ENCODE data around the gene PYURF.
A peak's percentile ranks its signal among the peaks of the same experiment; 100 is the strongest.
"Not testable (repeated sequence)": the region's sequence is repeated elsewhere in the genome, so short reads cannot be mapped to it uniquely, and the experiment has no call there.

The PYURF gene

DNA sequence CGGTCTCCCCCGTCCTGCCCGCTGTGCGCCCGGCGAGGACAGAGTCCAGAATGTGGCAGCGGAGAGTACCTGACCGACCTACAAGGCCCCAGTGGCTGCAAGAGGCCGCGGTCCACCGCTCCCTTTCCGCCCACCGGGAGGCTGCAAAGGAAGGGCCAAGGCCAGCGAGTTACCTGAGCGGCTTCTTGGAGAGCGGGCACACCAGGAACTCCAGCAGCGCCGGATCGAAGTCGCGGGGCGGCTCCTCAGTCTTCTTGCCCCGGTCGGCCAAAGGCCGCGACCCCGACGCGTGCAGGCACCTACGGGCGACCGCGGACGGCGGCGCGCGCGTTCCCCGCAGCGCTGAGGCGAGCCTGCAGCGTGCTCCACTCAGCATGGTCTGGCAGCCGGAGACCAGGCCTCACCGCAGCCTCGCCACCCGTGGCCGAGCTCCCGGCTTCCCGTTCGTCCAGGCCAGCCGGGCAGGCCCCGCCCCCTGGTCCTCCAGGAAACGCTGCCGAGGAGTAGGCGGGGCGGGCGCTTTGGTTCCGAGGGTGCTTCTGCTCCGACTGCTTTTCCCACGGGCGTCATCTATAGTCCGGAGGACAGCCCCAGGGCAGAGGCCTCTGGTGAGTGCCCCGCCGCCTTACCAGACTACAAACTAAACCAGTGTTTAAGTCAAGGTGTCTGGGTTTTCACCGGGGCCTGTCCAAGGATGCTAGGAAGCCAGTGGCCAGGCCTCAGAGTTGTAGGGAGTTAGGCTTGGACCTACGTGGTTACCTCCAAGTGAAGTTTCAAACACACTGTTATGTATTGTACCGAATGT is at the start of gene PYURF:
Gene PYURF (minus strand): TSS at position 452 of the 805 bp plus-strand sequence. CDS start 76 bp downstream, at position 376.
- DNase-seq = peak; percentile 69

GRCh38 chr4:88570001-88570400 is 46.4 kb upstream of the PYURF start:
- no peak for DNase-seq

- no peak for DNase-seq
Measured at GRCh38 chr4:88567591-88567990, 44.0 kb upstream of the PYURF start.

DNA sequence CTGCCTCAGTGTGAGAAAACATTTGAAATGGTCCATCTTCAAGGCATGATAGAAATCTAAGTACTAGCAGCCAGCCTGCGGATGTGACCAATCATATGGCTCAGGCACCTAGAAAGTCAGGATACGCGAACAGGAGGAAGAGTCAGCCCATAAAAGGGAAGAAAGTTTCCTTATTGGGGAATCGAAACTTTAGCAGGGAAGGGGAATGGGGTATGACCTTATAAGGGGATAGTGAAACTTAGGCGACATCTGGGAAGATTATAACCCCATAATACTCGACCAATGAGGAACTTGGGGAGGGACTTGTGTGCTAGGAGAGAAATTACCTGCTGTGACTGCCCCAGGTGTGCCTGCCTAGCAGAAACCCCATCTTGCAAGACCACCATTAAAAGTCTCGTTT is 26.2 kb upstream of the PYURF start:
- no peak for DNase-seq

- DNase-seq = not testable (repeated sequence)
Measured at GRCh38 chr4:88539322-88540068, 15.9 kb upstream of the PYURF start.

GRCh38 chr4:88537709-88538108 is 14.1 kb upstream of the PYURF start:
- DNase-seq = no peak

DNA sequence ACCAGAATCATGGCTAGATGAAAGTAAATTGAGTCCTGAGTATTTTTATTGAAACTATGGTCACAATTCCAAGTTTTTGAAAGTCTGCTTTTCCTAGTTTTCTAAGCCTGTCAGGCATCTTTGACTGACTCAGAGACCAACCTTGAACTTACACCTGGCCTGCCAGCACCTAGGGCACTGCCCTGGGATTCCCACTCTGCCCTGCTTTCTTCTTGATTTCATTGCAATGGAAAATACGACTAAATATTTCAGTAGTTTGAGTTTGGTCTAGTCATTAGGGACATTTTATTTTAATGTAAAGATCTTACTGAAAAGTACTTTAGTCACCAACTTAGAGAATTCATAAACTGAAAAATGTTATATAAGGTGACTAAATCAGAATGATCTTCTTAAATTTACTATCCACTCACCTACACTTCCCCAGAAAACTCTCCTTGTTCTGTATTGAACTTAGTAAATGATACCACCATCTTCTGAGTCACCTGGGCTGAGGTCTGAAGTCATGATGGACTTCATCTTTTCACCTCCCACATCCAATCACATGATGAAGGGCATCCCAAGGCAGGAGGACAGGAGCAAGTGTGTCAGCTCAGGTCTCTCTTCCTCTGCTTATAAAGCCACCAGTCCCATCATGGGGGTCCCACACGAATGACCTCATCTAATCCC is 11.6 kb upstream of the PYURF start:
- no peak for DNase-seq

DNA sequence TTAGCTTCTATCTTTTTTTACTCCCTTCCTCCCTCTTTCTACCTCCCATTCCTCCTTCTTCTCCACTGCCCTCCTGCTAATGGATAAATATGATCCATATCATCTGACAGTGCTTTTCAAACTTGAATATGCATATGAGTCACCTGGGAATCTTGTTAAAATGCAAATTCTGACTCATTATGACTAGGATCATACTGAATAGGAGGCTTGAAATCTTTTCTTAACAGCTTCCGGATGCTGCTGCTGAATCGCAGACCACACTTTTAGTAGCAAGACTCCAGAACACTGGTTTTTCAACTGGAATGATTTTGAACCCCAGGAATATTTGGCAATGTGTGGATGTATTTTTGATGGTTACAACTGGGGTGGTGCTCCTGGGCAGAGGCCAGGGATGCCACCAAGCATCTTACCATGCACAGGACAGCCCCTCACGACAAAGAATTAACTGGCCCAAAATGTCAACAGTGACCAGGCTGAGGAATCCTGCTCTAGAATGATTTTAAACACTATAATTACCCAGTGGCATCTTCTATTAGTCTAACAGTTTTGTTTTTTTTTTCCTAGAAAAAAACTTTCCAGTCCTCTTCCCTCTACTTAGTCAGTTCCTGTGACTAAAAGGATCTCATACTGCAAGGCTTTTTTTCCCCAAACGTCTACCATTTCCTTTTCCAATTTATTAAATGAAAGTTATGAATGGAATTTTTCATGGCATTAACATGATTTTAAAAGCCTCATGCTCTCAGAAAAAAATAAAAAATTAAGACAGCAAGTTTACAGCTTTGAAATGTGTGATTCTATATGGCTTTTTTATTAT is 10.6 kb upstream of the PYURF start:
- no peak for DNase-seq

- no peak for DNase-seq
Measured at GRCh38 chr4:88533088-88533790, 9.7 kb upstream of the PYURF start.

- DNase-seq = no peak
Measured at GRCh38 chr4:88531549-88531948, 8.0 kb upstream of the PYURF start.

DNA sequence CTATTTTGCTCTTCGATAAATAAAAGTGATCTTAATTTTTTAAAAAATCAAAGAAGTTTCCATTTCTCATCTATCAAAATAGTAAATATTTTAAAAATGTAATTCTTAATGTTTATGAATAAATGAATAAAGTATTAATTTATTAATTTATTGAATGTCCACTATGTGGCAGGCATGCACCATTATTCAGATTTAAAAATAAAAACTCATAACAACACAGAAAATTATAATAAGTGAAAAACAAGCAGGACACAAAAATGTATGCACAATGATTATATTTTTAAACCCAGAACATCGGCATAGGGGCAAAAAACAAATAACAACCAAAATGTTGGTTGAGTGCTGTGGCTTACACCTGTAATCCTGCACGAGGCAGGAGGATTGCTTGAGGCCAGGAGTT is 5.3 kb upstream of the PYURF start:
- no peak for DNase-seq

- DNase-seq = no peak
Measured at GRCh38 chr4:88527787-88528186, 4.2 kb upstream of the PYURF start.

- no peak for DNase-seq
Measured at GRCh38 chr4:88526221-88526815, 2.7 kb upstream of the PYURF start.

DNA sequence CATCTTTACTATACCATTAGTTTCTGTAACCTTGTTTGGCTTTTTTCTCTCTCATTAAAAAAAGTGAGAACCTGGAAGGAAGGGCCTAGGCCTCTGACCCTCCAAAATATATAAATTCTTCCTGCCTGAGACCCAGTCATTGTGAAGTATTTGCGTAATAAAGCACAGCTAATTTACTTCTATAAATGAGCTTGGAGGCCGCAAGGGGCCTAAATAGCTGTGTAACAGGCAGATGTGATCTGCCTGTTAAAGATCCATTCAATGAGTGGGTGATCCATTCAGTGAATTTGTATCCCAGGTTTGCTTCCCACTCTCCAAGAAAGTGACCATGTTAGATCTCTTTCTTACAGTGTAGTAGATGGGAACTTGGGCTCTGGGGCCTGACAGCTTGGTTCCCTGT is 595 bp upstream of the PYURF start:
- no peak for DNase-seq

DNA sequence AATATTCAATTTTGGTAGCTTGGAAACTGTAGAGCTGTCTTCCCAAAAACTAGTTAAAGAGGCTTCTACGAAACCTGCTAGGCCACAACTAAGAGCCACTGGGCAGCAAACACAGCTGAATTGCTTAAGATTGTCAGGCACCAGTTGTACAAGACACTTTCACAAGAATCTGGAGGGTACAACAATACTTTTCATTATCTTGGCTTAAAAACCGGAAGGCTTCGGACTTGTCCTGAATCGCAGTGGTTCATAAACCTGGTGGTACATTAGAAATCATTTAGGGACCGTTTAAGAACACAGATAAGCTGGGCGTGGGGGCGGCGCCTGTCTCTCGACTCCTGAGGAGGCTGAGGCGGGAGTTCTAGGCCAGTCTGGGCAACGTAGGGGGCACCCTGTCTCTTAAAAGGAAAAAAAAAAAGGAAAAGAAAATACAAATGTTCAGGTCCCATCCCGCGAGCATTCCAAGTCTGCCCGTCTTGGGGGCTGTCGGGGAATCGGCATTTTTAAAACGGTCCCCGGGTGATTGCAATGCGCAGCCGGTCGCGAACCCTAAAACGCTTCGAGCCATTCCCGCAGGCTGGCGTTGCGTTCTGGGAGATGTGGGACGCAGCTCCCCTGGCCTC is 763 bp downstream of the PYURF start:
- no peak for DNase-seq

DNA sequence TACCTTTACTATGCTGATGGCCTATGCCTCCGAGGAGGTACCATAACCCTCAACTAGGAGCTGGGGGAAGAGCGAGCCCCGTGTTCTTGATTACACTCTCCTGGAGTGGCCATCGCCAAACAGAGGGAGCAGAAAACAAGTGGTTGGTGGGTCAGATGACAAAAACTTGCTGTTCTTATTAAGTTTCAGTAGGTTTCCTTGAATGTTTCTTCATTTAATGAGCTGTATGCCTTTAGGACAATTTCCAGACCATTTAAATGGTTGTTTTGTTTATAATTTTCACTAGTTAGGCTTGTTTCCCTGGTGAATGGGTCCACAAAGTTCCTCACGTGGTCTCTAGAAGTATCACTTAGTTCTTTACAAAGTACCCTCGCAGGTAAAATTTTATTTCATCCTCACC is 4.7 kb downstream of the PYURF start:
- DNase-seq = no peak

DNA sequence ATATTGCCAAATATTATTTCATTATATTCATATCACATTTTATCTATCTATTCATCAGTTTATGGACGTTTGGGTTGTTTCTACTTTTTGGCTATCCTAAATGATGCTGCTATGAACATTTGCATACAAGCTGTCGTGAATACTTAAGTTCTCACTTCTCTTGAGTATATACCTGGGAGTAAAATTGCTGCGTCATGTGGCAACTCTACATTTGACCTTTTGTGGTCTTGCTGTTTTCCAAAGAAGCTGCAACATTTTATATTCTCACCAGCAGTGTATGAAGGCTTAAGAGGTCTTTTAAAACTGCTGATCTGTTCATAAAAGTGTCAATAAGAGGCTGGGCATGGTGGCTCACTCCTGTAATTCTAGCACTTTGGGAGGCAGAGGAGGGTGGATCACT is 5.8 kb downstream of the PYURF start:
- DNase-seq = no peak

- no peak for DNase-seq
Measured at GRCh38 chr4:88516746-88517145, 6.8 kb downstream of the PYURF start.

- DNase-seq = no peak
Measured at GRCh38 chr4:88514557-88515511, 8.7 kb downstream of the PYURF start.

GRCh38 chr4:88511236-88511635 is 12.3 kb downstream of the PYURF start:
- no peak for DNase-seq
